Subcutaneous adipose tissue (tissue), 4 donors: ENCODE results near the gene TBC1D2B. TPM values are rescaled to one million over a fixed set of nuclear protein-coding genes. Genes with fewer than 3 reads are reported as not detected.

Experiments
- total RNA-seq, 4 donors: library from RNA; depleted of rRNA; stranded (reverse); fragments of >200 nt; gene quantifications; one replicate each; pipeline ENCODE4 v1.1.0, GENCODE V29; 2016
- TF ChIP-seq, protein P1 (sequence below): fragments of 450-650 bp; IDR thresholded peaks from one replicate; pipeline ENCODE4 v1.5.1; 2016; ENCODE audit warnings: low read depth, mild to moderate bottlenecking, control low read depth, antibody characterized with exemption, moderate library complexity

The TBC1D2B gene
- total RNA-seq, 4 donors from 2014 or later, result 57.6 to 112 (median 101) TPM

- TF ChIP-seq, protein P1, sequence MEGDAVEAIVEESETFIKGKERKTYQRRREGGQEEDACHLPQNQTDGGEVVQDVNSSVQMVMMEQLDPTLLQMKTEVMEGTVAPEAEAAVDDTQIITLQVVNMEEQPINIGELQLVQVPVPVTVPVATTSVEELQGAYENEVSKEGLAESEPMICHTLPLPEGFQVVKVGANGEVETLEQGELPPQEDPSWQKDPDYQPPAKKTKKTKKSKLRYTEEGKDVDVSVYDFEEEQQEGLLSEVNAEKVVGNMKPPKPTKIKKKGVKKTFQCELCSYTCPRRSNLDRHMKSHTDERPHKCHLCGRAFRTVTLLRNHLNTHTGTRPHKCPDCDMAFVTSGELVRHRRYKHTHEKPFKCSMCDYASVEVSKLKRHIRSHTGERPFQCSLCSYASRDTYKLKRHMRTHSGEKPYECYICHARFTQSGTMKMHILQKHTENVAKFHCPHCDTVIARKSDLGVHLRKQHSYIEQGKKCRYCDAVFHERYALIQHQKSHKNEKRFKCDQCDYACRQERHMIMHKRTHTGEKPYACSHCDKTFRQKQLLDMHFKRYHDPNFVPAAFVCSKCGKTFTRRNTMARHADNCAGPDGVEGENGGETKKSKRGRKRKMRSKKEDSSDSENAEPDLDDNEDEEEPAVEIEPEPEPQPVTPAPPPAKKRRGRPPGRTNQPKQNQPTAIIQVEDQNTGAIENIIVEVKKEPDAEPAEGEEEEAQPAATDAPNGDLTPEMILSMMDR, result no peak
Measured at GRCh38 chr15:78093242-78094020, 15.9 kb upstream of the TBC1D2B start.

DNA sequence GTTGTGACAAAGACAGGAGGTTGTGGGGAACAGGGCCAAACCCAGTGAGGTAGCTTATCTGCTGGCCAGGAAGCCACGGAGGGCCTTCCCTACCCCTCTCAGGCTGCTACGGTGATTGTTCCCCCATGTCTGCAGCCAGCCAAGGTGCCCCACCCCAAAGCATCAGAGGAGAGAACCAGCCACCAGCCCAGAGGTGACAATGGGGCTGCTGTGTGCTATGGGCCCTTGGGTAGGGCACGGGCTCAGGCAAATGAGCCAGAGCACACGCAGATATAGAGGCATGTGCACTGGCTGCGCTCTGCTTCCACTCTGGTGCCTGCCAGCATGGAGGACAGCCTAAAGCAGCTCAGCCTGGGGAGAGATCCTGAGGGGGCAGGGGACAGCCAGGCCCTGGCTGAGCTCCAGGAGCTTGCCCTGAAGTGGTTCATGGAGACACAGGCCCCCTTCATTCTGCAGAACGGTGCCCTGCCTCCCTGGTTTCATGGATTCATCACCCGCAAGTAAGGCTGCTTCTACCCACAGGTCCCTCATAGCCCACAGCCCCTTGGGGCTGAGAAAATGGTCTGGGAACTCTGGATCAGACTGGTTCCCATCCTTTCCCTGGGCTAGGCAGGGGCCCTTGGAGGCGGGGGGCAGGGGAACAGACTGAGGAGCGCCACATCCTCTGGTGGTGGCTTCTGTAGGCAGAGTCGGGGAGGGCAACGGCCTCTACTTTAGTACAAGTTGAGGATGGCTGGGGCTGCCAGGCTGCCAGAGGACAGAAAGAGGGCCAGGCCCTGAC lies 14.9 kb upstream of the TBC1D2B start, which contains the start of gene SH2D7:
Gene SH2D7, plus strand, starts transcription at position 301 of the 781 bp plus-strand sequence. Its CDS starts 24 bp downstream, at position 325.
- TF ChIP-seq, protein P1, result no peak

- TF ChIP-seq, protein P1, result no peak
Measured at GRCh38 chr15:78090422-78091063, 13.0 kb upstream of the TBC1D2B start.

- TF ChIP-seq, protein P1, result no peak
Measured at GRCh38 chr15:78088773-78089080, 11.2 kb upstream of the TBC1D2B start.

DNA sequence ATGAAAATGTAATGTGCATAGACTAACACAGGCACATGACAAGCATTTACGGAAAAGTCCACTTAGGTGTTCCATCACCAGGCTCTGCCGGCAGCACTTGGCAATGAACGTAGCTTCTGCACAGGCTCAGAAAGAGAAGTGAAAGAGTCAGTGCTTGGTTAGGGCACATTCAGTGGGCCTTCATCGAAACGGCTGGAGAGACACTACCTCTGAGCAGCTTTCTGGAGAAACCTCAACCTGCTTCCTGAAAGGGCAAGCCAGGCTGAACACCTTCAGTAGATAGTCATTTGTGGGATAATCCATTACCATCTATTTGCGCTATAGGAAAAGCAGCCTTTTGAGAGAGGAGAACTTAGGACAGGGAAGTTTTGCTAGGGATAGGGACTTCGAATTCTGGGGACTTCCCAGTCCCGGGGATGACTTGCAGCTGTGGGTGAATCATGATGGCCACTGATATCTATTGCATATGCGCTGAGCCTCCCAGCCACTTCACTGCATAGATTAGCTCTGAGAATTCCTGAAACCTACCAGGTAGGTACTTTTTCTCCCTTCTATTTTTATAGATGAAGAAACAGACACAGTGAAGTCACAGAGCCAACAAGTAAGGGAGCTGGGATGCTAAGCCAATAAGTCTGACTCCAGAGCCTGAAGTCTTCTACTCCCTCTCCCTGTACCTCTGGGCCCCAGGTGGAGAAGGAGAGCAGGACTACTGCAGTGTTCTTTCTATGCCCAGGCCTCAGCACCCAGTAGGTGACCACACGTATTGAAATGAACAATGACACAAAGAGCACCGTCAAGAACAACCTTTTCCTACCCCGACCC lies 10.7 kb upstream of the TBC1D2B start:
- TF ChIP-seq, protein P1, result no peak

DNA sequence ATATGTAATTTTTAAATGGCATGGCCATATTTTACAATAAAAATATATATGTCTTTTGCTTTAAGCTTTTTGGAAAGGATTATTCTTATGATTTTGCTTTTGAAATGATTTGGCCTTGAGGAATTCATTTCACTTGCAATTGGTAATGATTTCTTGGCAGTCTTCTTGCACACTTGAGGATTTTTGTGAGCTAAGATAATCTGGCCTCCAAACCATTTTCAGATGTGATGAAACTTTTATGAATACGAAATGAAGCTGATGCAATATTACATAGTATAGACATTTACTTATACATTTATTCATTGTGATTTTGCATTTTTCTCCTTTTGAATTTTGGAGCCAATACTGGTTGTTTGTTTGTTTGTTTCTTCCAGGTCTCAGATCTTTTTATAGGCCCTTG lies 8.4 kb upstream of the TBC1D2B start:
- TF ChIP-seq, protein P1, result no peak
